Keratinocyte (primary cell): ENCODE results near the gene DYDC1. TPM values are rescaled to one million over a fixed set of nuclear protein-coding genes. Genes with fewer than 3 reads are reported as not detected.
A peak's percentile ranks its signal among the peaks of the same experiment; 100 is the strongest.

Source experiments
- DNase-seq: peaks from one replicate; pipeline ENCODE4 v3.0.0-alpha.2; 2011; ENCODE audit warnings: low read depth, missing footprints, low spot score
- FAIRE-seq: peaks from 2 replicates; lab custom pipeline; 2011; peaks lifted over from hg19 to GRCh38; lab: Jason Lieb, UNC
- H2AFZ ChIP-seq: 2 replicates; pipeline ENCODE4 v1.6.0; 2012; ENCODE audit warnings: low read length, control low read depth, inconsistent platforms; ENCODE audit not compliant: control insufficient read depth
- H3K27ac ChIP-seq: 2 replicates; pipeline ENCODE4 v1.5.1; 2011; ENCODE audit warnings: low read length; ENCODE audit not compliant: control insufficient read depth, insufficient read depth
- H3K27me3 ChIP-seq: 3 replicates; pipeline ENCODE4 v1.6.0; 2011; ENCODE audit warnings: low read length; ENCODE audit not compliant: control insufficient read depth, insufficient read depth; ENCODE audit errors: extremely low read depth
- H3K36me3 ChIP-seq, 2 experiments: 2 replicates in 1 of 2; 3 replicates in 1 of 2; pipeline ENCODE4 v1.5.1; 2011; ENCODE audit warnings: low read length in 2 of 2, mild to moderate bottlenecking in 1 of 2; ENCODE audit not compliant: control insufficient read depth in 2 of 2, insufficient read depth in 2 of 2; ENCODE audit errors: extremely low read depth in 1 of 2
- H3K4me1 ChIP-seq: 3 replicates; pipeline ENCODE4 v1.5.1; 2011; ENCODE audit warnings: low read length; ENCODE audit not compliant: control insufficient read depth, insufficient read depth; ENCODE audit errors: extremely low read depth
- H3K4me2 ChIP-seq: 3 replicates; pipeline ENCODE4 v1.6.0; 2011; ENCODE audit warnings: low read depth, low read length; ENCODE audit not compliant: control insufficient read depth, insufficient read depth; ENCODE audit errors: extremely low read depth
- H3K4me3 ChIP-seq, 3 experiments: fragments of 200-600 bp in 1 of 3; sonication (generic) in 1 of 3; 2 replicates in 2 of 3; 3 replicates in 1 of 3; pipeline ENCODE4 v1.5.1; 2011 to 2016; ENCODE audit warnings: low read length in 3 of 3, mild to moderate bottlenecking in 3 of 3, control low read depth in 2 of 3, inconsistent platforms in 1 of 3, low read depth in 1 of 3, mixed read lengths in 1 of 3, mixed run types in 1 of 3, moderate library complexity in 1 of 3; ENCODE audit not compliant: control insufficient read depth in 2 of 3, insufficient read depth in 2 of 3; ENCODE audit errors: extremely low read depth in 1 of 3
- H3K79me2 ChIP-seq: 2 replicates; pipeline ENCODE4 v1.6.0; 2012; ENCODE audit warnings: low read length; ENCODE audit not compliant: control insufficient read depth, insufficient read depth
- H3K9ac ChIP-seq: 3 replicates; pipeline ENCODE4 v1.6.0; 2011; ENCODE audit warnings: low read length; ENCODE audit not compliant: control insufficient read depth, insufficient read depth; ENCODE audit errors: extremely low read depth
- H3K9me1 ChIP-seq: 3 replicates; pipeline ENCODE4 v1.6.0; 2011; ENCODE audit warnings: low read length; ENCODE audit not compliant: control insufficient read depth, insufficient read depth; ENCODE audit errors: extremely low read depth
- H3K9me3 ChIP-seq: 2 replicates; pipeline ENCODE4 v1.5.1; 2012; ENCODE audit warnings: low read depth, low read length; ENCODE audit not compliant: control insufficient read depth
- H4K20me1 ChIP-seq: 3 replicates; pipeline ENCODE4 v1.6.0; 2011; ENCODE audit warnings: low read length; ENCODE audit not compliant: control insufficient read depth, insufficient read depth; ENCODE audit errors: extremely low read depth
- EZH2 ChIP-seq: IDR thresholded peaks from one replicate; pipeline ENCODE4 v1.6.1; 2012; ENCODE audit warnings: inconsistent platforms, mild to moderate bottlenecking, low read length, moderate library complexity
- dilution Hi-C: fragments of 300-500 bp; cut with MboI; formaldehyde crosslinking; loops from one replicate; pipeline ENCODE4 v1.7.0; 2020; ENCODE audit warnings: low sequenced_read_pairs; ENCODE audit not compliant: extremely low pct_ligation_motif_present
- polyA plus RNA-seq, 5 experiments: library from polyadenylated mRNA; depleted of rRNA in 3 of 5; stranded (reverse) in 3 of 5; stranded (forward) in 1 of 5; unstranded in 1 of 5; fragments of >200 nt; gene quantifications; 1 replicate in 1 of 5; 2 replicates in 3 of 5; 3 replicates in 1 of 5; pipeline versions ENCODE4 v1.2.1 to v1.2.3, GENCODE V29; 2011 to 2012; ENCODE audit warnings: missing spikeins in 2 of 5, low read depth in 1 of 5, low replicate concordance in 1 of 5
- TF ChIP-seq, protein P1 (sequence below), 3 experiments: IDR thresholded peaks in 1 of 3; conservative IDR thresholded peaks in 1 of 3; optimal IDR thresholded peaks in 1 of 3; 2 replicates in 2 of 3; 3 replicates in 1 of 3; pipeline versions ENCODE3 to v1.5.1; 2011; ENCODE audit warnings: low read length in 3 of 3, mild to moderate bottlenecking in 3 of 3, moderate library complexity in 2 of 3, control low read depth in 1 of 3, inconsistent platforms in 1 of 3; ENCODE audit not compliant: insufficient read depth in 2 of 3; ENCODE audit errors: extremely low read depth in 1 of 3

The DYDC1 gene
- polyA plus RNA-seq, 1 donor (not counting 4 experiments of a cell fraction or from before 2014, with no cell fraction given), result not detected

DNA sequence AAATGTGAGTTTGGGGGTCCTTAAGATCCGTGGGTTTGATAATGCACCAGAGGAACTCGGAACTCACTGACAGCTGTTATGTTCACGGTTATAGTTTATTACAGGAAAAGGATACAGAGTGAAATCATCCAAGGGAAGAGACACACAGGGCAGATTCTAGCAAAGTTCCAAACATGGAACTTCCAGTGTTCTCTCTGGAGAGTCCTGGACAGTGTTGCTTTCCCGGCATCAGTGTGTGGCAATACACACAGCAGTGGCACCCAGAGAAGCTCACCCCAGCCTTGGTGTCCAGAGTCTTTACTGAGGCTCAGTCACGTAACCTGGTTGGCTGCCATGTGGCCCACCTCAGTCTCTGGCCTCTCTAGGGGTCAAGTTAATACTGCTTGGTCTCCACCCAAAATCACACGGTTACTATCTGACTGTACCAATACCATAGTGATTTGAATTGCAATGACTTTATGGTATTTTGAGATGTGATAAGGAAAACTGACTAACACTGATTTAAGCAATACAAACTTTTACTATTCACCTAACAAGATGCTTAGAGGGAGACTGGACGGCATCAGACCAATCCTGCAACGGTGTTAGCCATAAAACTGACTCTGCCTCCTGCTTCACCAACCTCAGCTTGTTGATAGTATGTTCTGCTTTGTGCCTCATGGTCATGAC, 43.7 kb upstream of the DYDC1 start:
- Histone ChIP-seq H3K79me2 (no peaks in the 10 kb centered on the region), H3K27me3 (no peaks in the 10 kb centered on the region), H3K4me1 (peaks cover 10% of the 10 kb centered on the region), H3K9me1 (no peaks in the 10 kb centered on the region), H4K20me1 (no peaks in the 10 kb centered on the region), H3K9ac (no peak overlapping the region), H3K9me3 (no peaks in the 10 kb centered on the region), H3K4me3 (no peak overlapping the region), H3K36me3 (no peaks in the 10 kb centered on the region), H3K4me2 (no peak overlapping the region), H2AFZ (no peak overlapping the region), H3K27ac (no peak overlapping the region)
- dilution Hi-C loops, result no loop called here
- DNase-seq (no peak), FAIRE-seq (peak; percentile 26)
- TF ChIP-seq, protein P1, sequence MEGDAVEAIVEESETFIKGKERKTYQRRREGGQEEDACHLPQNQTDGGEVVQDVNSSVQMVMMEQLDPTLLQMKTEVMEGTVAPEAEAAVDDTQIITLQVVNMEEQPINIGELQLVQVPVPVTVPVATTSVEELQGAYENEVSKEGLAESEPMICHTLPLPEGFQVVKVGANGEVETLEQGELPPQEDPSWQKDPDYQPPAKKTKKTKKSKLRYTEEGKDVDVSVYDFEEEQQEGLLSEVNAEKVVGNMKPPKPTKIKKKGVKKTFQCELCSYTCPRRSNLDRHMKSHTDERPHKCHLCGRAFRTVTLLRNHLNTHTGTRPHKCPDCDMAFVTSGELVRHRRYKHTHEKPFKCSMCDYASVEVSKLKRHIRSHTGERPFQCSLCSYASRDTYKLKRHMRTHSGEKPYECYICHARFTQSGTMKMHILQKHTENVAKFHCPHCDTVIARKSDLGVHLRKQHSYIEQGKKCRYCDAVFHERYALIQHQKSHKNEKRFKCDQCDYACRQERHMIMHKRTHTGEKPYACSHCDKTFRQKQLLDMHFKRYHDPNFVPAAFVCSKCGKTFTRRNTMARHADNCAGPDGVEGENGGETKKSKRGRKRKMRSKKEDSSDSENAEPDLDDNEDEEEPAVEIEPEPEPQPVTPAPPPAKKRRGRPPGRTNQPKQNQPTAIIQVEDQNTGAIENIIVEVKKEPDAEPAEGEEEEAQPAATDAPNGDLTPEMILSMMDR (optimal IDR thresholded peaks at IDR 0.05 in 1 of 3, IDR thresholded peaks at IDR 0.05 in 1 of 3, conservative IDR thresholded peaks at IDR 0.05 in 1 of 3; ENCODE audit: extremely low read depth in 1 of 3, insufficient read depth in 2 of 3, low read length in 3 of 3), result no peak
- TF ChIP-seq EZH2, result no peak

DNA sequence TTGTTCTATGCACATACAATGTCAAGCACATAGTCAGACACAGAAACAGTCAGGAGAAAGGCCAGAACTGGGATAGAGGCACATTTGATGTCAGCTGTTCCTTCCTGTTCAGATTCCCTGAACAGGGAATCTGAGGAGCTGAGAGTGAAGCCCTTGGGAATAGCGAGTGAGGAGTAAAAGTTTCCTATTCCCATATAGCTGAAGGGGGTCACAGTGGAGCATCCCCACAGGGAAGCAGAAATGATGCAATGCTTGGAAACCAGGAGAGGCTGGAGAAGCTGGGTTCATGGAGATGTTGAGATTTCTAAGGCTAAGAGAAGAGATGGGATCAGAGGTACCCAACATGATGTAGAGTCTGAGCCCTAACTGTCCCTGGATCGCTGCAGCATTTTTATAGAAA, 40.5 kb upstream of the DYDC1 start:
- no peak for TF ChIP-seq EZH2
- no peak overlapping the region for H3K9ac ChIP-seq
- no peak overlapping the region for H2AFZ ChIP-seq
- H3K4me1 ChIP-seq, result peaks cover 16% of the 10 kb centered on the region
- dilution Hi-C loops, result no loop called here
- H3K9me1 ChIP-seq, result no peaks in the 10 kb centered on the region
- no peaks in the 10 kb centered on the region for H3K9me3 ChIP-seq
- DNase-seq (no peak), FAIRE-seq (no peak)
- H4K20me1 ChIP-seq, result no peaks in the 10 kb centered on the region
- no peak overlapping the region for H3K27ac ChIP-seq
- no peaks in the 10 kb centered on the region for H3K27me3 ChIP-seq
- H3K36me3 ChIP-seq, result no peaks in the 10 kb centered on the region
- no peaks in the 10 kb centered on the region for H3K79me2 ChIP-seq
- no peak overlapping the region for H3K4me3 ChIP-seq
- no peak overlapping the region for H3K4me2 ChIP-seq
